NCI-H2196 (cell line): Measurements from ENCODE around the gene GNA12.

ENCODE experiments used
- DNase-seq: peaks from one replicate; lab custom pipeline; 2025; ENCODE audit not compliant: unreplicated experiment; lab: John Stamatoyannopoulos, UW

The GNA12 gene

DNA sequence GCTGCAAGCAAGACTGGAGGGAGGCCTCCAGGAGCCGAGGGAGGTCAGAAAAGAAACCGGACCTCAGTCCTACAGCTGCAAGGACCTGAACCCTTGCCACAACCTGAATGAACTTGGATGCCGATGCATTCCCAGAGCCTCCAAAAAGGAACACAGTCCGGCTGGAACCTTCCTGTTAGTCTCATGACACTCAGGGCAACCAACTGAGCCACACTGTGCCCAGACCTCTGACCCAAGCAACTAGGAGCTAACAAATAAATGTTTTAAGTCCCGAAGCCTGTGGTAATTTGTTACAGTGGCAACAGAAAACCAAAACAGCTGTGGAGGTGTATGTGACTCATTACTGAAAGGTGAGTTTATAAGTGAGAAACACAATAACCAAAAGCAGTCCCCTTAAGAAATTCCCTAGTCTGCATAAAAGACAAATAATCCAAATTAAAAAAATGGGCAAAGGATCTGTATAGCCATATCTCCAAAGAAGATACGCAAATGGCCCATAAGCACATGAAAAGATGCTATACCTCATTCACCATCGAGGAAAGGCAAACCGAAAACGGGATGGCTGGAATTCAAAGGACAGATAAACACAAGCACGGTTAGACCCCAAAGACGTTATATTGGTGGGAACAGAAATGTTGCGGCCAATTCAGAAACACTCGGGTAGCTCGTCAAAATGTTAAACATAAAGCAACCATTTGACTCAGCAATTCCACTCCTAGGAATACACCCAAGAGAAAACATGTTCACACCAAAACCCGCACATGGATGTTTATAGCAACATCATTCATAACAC, 24.8 kb downstream of the GNA12 start:
- no peak for DNase-seq

DNA sequence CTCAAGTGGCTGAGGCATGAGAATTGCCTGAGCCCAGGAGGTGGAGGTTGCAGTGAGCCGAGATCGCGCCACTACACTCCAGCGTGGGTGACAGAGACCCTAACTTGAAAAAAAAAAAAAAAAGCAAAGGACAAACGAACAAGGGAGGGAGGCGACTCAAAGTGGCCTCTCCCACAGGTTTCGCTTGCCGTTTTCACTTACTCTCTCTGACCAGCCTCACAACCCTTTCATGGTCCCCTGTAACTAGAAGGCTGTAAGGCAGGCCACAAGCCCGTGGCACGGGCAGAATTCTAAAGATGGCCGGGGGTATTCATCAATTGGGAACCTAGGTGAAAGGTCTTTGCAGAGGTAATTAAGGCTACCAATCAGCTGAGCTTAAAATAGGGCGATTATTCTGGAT, 25.5 kb downstream of the GNA12 start:
- no peak for DNase-seq

DNA sequence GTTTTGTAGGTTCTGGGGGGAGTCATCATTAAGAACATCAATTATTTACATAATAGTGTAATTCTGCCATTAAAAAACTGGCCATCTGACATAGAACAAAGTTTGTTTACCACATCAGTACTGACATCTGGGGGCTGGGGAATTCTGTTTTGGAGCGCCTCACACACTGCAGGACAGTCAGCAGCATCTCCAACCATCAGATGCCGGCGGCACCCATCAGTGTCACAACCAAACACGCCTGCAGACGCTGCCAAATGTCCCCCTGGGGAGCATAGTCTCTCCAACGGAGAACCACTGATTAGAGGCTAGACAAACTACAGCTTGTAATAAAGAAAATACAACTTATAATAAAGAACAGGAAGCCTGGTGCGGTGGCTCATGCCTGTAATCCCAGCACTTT, 26.0 kb downstream of the GNA12 start:
- DNase-seq = no peak

DNA sequence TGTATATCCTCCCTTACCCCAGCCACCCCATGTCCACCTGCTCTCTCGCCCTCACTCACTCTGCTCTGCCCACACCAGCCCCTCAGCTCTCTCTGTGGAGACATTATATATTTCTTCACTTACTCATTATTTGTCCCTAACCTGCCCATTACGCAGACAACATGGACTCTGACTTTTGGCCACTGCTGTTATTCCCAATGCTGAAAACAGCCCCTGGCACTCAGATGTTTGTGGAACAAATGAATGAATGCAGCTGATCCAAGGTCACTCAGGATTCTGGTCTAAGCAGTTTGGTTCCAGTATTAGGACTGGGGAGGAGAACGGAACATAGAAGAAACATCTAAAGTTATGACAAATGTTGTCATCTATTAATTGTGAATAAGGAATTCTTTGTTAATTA, 26.7 kb downstream of the GNA12 start:
- DNase-seq = no peak

DNA sequence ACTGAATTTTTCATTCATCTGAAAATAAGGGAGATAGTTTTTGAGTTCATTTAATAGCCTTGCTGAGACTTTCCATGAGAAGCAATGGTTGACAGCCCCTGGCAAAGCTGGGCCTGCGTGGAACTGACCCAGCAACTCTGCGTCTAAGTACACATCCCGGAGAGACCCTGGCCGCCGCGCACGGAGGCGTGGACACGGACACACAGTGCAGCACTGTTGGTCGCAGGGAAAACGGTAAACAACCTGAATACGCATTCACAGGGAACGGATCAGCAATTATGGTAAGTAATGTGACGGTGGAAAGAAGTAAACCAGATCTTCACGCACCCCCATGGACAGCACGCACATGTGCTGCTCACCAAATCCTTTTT, 28.2 kb downstream of the GNA12 start:
- no peak for DNase-seq

DNA sequence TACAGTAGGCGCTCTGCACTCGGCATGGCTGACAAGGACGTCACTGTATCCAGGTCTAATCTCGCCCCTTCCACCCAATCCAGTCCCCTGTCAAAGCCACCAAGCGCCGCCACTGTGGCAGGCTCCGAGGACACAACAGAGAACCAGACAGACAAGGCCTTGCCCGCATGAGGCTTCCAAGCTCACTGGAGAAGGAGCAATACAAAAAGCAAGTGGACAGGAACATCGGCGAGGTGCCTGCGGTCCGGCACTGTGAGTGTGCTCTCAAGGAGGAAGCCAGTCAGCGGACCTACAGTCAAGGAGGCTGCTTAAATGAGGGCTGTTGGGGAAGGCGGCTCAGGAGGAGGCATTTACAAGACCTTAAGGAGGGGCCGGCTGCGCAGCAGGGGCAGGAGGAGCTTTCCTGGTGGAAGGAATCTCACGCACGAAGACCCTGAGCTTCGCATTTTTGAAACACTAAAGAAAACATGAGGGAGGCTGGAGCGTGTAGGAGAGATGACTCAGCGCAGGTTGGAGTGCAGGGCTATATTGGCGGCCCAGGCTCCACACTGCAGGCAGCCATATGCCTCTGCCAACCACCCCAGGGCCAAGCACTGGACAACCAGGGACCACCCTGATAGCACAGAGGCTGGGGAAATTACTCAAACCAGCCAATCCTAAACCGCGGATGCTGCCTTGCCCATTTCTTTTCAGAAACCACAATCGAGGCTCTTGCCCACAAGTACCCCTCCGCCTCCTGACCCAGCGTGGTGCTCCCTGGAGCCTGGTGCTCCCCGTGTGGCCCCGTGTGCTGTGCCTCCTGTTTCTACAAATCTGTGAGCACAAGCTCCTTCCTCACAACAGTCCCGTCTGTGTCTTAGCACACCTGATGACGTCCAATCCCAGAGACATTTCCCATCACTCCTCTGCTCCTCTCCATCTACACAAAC, 28.9 kb downstream of the GNA12 start:
- no peak for DNase-seq

DNA sequence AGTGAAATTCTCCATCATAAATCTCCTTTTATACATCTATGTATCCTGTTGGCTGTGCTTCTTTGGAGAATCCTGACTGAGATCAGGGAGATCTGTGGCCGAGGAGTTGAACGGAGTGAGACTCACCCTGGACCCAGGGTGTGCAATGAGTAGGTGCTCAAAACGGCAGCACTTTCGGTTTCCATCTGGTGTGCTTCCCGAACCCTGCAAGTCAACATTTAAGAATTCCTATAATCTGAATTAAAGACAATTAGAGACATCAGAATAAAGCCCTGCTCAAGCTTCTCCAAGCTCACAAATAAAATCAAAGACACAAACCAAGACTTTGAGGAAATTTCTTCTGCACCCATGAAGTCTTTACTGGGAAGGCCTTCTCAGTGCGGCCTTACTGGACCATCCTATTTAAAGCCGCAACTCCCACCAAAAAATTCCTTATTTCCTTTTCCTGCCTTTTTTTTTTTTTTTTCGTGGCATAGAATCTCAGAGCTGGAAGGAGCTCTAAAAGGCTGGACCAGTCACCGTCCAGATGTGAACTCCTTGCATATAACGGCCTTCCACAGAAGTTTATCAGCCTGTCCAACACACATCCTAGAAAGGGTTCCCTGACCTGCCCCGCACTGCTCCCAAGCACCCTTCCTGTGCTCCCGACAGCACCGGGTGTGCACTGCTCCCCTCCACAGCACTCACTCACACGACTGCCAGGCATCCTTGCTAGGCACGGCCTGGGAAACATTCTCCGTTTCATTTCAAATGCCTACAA, 29.7 kb downstream of the GNA12 start:
- DNase-seq = no peak

DNA sequence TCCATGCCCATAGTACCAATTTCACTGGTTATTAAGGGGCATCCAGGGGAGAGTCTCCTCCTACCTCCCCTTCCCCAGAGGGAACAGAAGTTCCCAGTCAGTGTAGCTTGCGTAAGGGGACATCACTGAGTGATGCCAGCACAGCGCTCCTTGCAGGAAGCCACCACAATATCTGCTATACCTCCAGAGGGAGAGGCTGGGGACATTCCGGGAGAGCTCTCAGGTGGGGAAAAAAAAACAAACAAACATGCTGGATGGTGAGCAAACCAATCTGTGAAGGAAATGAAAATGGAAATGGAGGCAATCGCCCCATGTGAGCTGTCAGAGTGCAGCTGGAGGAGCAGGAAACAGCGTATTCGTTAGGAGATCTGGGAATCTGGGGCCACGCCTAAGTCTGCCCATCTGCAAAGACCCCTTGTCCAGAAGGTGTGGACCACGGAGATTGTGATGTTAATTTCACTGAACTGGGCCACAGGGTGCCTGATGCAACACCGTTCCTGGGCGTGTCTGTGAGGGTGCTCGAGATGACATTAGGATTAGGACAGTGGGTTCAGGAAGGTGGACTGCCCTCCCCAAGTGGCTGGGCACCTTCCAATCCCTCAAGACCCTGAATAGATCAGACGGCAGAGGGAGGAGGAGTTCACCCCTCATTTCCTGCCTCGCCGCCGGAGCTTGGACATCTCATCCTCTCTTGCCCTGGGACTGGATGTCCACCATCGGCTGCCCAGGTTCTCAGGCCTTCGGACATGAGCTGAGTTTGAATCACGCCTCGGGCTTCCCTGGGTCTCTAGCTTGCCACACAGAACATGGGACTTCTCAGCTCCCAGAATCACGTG, 30.5 kb downstream of the GNA12 start:
- no peak for DNase-seq

DNA sequence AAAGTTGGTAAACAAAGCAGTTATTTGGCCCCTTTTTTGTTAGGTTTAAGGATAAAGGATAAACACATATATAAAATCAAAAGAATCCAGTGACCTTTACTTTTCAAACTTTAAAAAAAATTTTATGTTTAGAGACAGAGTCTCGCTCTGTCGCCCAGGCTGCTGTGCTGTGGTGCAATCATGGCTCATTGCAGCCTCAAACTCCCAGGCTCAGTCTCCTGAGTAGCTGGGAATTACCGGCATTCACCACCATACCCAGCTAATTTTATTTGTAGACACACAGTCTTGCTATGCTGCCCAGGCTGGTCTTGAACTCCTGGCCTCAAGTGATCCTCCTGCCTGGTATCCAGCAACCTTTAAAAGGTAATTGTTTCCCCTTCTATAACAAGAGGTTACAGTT, 31.3 kb downstream of the GNA12 start:
- no peak for DNase-seq

DNA sequence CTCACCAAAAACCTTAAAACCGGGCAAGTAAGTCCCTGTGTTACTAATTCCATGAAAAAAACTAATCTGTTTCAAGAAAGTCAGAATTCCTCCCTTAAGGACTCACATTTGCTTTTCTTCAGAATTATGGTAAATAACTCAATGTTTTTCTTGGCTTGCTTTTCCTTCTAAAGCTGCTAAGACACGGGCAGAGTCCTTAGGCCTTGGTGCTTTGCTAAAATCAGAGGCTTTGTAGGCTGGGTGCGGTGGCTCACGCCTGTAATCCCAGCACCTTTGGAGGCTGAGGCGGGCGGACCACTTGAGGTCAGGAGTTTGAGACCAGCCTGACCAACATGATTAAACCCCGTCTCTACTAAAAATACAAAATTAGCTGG, 32.0 kb downstream of the GNA12 start:
- DNase-seq = no peak

DNA sequence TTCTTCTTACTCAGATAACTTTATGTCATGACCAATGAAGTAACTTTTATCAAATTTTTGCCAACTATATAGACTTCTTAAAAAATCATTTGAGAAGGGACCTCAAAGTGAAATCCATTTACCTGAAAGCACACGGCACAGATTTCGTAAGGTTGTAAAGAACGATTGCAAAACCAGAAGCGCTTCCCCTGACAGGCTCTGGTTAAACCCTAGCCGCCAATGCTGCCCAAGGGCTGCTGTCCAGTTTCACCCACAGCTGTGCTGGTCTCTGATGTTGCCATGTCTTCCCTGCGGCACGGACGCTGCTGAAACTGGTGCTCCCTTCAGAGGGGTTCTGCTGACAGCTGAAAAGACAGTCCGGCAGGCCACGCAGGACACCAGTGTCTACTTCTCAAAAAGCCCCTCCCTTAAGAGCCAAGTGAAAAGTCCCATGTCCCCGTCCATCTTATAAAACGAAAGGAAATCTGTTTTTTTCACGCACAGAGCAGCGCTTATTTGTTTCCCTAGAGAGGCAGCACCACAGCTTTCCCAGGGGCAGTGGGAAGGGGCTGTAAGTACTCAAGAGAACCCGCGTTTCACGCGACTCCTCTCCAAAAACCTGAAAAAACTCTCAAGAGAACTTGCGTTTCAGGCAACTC, 32.5 kb downstream of the GNA12 start:
- no peak for DNase-seq

DNA sequence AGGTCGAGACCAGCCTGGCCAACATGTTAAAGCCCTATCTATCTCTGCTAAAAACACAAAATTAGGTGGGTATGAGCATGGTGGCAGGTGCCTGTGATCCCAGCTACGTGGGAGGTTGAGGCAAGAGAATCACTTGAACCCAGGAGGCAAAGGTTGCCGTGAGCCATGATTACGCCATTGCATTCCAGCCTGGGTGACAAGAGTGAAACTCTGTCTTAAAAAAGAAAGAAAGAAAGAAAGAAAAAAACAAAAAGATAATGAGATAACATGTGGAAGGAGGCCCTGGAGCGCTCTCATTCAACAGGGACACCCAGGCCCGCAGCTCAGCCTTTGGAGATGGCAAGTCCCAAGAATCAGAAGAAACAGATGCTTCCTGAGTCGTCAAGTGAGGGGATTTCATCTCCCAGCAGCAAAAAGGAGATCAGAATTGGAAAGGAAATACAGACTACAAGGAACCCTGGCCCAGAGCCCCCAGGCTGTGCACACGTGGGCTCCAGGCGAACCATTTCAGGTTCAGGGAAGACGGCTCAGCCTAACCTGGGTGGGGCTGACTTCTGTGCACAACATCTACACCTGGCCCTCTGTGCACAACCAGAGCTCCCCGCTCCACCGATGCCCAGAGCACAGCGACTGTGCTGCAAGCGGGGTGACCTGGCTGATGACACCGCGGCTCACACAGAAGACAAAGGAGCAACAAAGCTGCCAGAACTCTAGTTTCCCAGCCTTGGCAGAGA, 33.3 kb downstream of the GNA12 start:
- DNase-seq = no peak

DNA sequence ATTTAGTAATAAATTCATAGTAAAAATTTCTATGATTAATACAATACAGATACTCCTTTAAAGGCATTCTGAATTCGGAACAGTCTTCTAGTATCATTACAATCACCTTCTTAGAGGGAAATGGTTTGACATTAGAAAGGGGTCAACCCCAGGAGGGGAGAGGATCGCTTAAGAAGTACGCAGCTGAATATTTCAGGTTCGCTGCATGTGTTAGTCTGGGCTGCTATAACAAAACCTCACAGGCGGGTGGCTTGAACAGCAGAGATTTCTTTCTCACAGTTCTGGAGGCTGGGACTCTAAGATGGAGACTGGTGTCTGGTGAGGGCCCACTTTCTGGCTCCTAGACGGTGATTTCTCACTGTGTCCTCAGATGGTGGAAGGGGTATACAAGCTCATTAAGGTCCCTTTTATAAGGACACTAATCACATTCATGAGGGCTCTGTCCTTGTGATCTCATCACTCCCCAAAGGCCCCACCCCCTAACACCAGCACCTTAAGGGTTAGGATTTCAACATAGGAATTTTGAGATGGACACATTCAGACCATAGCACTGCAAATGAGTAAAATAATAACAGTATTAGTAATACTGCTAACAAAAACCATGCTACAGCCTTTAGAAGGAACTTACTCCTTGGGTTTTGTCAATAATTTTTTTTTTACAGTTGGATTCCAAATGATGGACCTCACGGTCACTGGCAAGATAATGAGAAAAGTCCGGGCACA, 34.0 kb downstream of the GNA12 start:
- no peak for DNase-seq

DNA sequence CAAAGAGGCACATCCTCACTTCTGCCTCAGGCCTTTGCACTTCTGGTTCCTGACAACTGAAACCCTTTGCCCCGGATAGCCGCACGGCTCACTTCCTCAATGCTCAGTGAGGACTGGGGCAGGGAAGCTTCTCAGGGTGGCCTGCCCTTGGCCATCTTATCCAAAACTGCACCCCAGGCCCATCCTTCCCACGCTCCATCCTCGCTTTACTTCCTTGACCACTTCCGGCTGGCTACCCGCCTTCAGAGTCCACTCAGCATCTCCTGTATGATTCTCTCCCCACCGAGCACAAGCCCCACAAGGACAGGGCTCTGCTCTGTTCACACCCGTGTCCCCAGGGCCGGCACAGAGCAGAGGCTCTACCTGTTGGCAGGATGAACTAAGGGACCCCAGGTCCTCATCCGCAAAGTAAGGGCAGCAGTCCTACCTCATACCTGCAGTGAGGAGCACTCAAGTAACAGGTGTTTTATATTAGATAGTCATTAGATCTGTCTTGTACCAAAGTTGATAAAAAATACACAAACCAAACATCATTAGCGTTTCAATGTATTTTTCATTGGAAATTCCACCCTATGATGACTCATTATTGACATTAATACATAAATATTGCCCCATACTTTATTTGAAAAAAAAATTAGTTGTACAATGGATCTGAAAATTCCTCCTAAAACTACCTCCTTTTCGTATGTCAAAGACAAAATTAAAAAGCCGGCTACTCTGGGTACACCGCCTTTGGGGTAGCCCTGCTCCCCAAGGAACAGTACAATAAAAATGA, 35.0 kb downstream of the GNA12 start:
- DNase-seq = no peak

DNA sequence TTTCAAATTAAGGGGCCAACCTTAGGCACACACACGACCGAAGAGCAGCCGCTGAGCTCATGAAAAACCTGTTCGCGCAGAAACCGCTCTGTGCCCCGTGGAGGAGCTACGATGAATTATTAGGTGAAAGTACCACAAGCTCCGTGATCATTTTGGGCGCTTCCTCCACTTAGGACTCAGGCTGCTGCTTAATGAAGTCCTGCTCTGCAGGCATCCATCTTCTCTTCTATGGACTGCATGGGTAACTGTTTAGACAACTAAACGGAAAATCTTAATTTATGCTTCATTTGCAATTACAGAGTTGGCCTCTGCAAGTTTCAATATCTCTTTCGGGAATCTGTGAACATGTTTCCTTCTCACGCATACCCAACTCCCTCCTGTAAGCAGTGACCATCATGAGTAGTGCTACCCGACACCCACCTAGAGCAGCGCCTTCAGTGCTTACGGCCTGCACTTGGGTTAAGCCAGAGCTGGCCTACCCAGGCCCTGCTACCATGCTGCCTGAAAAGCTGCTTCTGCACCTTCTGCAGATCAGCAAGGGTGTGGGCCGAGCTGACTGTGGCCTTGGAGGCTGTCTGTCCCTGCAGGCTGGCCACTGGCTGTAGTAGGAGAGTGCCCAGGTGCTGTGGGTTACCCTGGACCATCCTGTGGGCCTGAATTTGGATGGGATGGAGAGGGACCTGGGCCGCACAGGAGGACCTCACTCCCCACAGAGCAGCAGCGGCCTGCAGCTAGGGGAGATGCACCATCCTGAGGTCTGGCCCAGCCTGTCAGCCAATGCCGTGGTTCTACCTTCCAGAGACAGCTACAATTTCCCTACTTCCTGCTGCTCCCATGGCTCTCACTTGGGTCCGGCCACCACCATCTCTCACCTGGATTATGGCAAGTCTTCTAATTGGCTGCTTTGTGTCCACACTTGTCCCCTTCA, 36.0 kb downstream of the GNA12 start:
- no peak for DNase-seq

DNA sequence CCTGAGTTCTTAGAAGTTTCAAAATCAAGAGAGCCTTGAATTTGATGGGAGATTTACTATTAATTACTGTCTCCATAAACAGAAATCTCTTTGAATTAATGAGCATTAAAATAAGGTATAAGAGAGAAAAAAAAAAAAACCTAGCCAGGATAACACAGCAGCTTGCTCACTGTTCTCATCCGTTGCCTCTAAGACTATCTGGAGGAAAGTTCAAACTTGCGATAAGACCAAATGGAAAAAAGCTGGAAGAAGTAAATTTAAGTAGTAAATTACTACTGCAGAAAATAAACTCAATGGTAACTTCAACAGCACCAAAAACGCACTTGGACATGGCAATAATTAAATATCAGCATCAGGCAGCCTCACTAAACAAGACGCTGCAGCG, 36.7 kb downstream of the GNA12 start:
- DNase-seq = no peak

DNA sequence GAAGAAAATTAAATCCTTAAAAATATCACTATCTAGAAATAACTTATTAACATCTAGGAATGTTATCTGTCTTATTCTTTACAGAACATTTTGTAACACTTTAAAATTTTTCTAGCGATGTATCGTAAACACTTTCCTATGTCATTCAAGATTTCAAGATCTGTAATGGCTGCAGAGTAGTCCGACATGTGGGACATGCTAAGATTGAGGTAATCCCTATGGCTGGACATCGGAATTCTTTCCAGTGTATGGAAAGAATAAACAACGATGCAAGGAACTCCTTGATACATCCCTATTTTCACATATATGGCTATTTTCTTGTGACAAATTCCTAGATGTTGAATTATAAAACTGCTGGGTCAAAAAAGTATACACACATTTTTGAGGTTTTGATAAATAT, 37.5 kb downstream of the GNA12 start:
- DNase-seq = no peak
